IMR-90 (cell line): Measurements from ENCODE around the gene NEMF.

ENCODE experiments used
- BHLHE40 ChIP-seq: fragments of 150-350 bp; IDR thresholded peaks from 2 replicates; pipeline ENCODE4 v1.6.1; 2016; ENCODE audit warnings: mild to moderate bottlenecking, low read depth, low read length
- CEBPB ChIP-seq: IDR thresholded peaks from 2 replicates; pipeline ENCODE4 v1.6.1; 2012; ENCODE audit warnings: low read depth, low read length, improper control_type of control experiment
- CTCF ChIP-seq: conservative IDR thresholded peaks from 2 replicates; pipeline ENCODE4 v1.5.1; 2012; ENCODE audit warnings: mild to moderate bottlenecking, low read depth, low read length, improper control_type of control experiment
- FOS ChIP-seq: fragments of 150-350 bp; IDR thresholded peaks from 2 replicates; pipeline ENCODE4 v1.6.1; 2016; ENCODE audit warnings: low read depth, low read length
- MAZ ChIP-seq: IDR thresholded peaks from 2 replicates; pipeline ENCODE4 v1.6.1; 2012; ENCODE audit warnings: low read depth, mild to moderate bottlenecking, low read length, improper control_type of control experiment, moderate library complexity, borderline replicate concordance
- POLR2A ChIP-seq: IDR thresholded peaks from 2 replicates; pipeline ENCODE4 v1.6.1; 2012; ENCODE audit warnings: mild to moderate bottlenecking, low read depth, low read length
- RAD21 ChIP-seq: IDR thresholded peaks from 2 replicates; pipeline ENCODE4 v1.6.1; 2012; ENCODE audit warnings: low read length, improper control_type of control experiment
- RFX5 ChIP-seq: IDR thresholded peaks from 2 replicates; pipeline ENCODE4 v1.8.0; 2012; ENCODE audit warnings: low read depth, mild to moderate bottlenecking, low read length, moderate library complexity
- TF ChIP-seq, protein P1 (sequence below): fragments of 150-350 bp; IDR thresholded peaks from 2 replicates; pipeline ENCODE4 v1.6.1; 2016; ENCODE audit warnings: low read depth, mild to moderate bottlenecking, low read length, moderate library complexity, borderline replicate concordance

DNA sequence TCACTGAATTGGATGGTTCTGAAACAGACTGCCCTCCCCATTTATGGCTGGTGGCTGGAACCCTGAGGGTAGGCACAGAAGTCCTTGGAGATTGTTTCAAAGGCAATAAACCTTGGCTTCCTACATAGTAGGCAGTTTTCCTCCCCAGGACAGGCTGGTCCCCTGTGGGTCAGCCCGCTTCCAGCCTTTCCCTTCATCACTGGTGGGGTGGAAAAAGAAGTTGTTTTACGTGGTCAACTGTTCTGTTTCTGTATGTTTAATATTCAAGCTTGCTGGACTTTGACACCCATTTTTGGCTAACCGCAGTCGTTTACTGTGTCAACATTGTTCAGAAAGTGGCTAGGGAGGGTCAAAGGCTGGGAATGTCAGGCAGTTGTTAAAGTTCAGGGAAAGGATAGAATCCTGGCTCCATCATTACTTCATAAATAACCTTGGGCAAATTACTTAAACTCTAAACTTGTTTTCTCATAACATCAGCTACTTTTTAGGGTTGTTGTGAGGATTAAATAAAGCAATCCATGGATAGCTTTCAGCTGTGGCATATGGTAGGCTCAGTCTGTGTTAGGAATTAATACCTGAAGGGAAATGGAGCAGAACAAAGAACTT is 82.3 kb downstream of the NEMF start:
- TF ChIP-seq FOS (no peak), CTCF (no peak), MAZ (no peak), BHLHE40 (no peak), POLR2A (no peak), RAD21 (no peak), CEBPB (no peak), RFX5 (no peak)
- TF ChIP-seq, protein P1, sequence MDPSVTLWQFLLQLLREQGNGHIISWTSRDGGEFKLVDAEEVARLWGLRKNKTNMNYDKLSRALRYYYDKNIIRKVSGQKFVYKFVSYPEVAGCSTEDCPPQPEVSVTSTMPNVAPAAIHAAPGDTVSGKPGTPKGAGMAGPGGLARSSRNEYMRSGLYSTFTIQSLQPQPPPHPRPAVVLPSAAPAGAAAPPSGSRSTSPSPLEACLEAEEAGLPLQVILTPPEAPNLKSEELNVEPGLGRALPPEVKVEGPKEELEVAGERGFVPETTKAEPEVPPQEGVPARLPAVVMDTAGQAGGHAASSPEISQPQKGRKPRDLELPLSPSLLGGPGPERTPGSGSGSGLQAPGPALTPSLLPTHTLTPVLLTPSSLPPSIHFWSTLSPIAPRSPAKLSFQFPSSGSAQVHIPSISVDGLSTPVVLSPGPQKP, result no peak
